HG02798 (cell line): ENCODE data around the gene HCRTR1.

ENCODE experiments used
- ATAC-seq: cut with Tn5 transposase; IDR thresholded peaks from one replicate; pipeline ENCODE4 v1.9.1; 2021; ENCODE audit warnings: mild to moderate bottlenecking; ENCODE audit not compliant: unreplicated experiment, poor library complexity

The HCRTR1 gene

DNA sequence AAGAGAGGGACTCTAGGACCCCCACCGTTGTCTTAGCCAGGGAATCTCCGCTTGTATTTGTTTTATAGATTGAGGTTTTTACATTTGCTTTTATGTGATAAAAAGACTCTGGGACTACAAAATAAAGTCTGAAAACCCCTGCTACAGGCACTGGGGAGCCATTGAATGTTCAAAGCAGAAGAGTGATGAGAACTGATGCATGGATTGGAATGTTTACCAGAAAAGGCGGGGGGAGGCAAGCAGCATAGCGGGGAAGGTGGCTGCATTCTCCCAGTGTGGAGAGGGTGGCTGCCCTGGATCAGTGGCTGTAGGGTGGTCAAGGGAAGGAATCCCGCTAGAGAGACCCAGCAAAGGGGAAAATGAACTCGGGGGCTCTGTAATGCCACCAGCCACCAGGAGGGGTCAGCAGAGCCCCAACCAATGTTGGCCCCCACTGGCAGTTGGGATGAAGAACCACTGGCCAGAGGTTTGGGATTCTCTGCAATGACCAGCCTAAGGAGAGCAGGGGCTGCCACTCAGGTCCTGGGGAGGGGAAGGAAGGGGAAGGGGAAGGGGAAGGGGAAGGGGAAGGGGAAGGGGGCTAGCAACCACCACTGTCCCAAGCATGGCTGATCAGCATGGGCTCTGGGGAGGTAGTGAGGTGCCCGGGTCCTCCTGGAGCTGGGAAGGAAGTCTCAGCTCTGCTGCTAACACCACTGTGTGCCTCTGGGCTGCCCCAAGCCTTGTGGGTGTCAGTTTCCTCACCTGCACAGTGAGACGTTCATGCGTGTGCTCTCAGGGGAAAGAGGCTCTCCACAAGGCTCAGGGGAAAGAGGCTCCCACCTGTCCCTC lies 46.3 kb downstream of the HCRTR1 start:
- no peak for ATAC-seq

GRCh38 chr1:31664528-31664927 lies 47.0 kb downstream of the HCRTR1 start:
- ATAC-seq, result no peak

DNA sequence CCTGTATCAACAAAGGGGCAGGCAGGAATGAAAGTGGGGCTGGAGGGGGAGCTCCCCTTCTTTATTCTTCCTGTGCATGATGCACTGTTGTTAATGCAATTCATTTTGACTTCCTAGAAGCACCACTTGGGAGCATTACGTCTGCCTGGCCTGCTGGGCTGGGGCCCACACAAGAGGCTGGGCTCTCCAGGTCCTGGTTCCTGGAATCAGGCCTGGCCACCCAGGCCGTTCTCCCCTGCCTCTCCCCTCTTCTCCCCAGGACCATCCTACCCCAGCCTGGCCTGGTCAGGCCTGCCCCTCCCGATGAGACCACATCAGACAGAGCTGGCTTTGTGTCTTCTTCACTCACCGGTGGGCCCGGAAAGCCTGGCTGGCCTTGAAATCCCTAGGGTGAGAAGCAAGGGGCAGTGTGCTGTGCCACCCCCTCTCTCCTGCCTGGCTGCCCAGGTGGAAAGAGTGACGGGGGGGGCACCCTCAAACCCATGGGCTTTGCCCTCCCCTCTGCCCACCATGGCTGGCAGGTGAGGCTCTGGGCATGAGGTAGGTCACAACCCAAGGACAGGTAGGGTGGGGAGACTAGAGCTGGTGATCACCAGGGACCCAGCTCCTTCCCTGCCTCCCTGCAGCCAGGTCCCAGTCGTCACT lies 47.9 kb downstream of the HCRTR1 start:
- no peak for ATAC-seq

DNA sequence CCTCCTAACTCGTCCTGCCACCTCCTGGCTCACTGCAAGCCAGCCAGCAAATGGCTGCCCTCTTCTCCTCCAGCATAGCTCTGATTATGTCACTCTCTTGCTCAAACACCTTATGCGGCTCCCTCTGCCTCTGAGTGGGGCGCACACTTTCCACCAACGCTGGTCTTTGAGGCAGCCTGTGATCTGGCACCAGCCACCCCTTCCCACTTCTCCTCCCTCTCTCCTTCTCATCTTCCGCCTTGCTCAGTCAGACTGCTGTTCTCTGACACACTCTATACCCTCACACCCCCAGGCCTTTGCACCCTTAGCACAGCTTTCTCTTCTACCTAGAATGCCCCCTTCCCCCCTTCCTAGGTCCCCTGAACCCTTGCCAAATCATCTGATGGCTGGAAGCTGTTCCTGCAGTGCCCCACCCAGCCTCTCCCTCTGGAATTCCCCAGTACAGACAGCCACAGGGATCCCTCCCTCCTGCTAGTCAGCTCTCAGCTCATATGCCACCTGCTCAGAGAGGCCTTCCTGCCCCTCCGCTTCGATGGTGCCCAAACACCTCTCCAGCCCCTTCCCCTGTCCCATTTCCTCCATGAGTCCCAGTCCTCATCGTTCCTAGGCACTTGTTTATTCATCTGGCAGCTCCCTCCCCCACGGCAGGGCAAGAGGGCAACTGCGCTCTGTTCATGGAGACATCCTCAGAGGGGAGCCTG lies 48.9 kb downstream of the HCRTR1 start:
- no peak for ATAC-seq

DNA sequence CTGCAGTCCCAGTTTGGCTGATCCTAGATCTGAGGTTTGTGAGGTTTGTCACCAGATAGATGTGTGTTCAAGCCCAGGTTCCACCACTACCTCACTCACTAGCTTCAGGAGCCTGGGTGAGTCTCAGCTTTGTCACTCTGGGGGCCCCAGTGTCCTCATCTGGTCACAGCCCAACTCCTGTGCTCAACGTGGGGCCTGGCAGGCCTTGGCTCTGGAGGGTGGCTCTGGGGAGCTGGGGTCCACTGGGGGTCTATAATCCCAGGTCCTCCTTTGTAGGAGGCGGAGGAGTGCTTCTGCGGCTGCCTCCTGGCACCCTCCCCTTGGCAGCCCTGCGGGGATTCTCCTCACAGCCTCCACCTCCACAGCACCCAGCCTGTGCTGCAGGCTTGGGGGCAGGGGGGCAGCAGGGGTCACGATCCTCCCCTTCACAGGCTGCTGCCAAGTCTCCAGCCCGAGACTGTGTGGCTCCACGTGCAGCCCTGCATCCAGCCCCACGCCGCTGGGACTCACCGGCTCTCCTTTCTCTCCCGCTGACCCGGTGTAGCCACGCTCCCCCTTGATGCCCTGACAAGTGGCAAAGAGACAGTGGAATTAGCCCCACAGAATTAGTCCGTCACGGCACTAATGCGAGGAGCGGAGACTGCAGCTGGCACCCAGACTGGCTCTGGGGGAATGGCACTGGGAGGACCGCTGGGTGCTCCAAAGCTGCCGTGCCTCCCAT lies 49.7 kb downstream of the HCRTR1 start:
- ATAC-seq, result no peak

DNA sequence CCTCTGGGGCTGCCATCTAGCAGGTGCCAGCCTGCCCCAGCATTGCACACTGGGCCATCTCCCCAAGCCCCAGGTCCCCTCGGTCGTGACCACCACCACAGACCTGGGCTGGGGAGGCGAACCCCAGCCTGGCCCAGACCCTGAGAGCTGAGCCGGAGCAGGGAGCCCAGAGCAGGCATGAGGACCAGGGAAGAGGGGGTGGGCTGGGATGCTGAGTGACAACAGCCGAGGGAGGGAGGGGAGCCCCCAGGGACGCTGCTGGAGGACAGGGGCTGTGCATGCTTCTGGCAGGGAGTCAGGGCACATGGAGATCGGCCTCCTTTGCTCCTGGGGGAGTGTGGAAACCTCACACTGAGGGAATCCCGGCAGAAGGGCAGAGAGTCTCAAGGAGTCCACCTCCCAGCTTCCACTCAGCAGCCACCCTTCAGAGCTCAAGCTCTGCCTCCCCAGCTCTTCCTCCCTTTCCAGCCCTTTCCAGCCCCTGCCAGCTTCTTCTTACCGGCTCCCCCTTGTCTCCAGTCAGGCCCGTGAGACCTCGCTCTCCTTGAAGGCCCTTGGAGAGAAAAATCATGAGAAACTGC lies 50.9 kb downstream of the HCRTR1 start:
- ATAC-seq, result no peak

GRCh38 chr1:31669433-31669785 lies 51.9 kb downstream of the HCRTR1 start:
- ATAC-seq, result no peak

- no peak for ATAC-seq
Measured at GRCh38 chr1:31669786-31670592, 52.5 kb downstream of the HCRTR1 start.

DNA sequence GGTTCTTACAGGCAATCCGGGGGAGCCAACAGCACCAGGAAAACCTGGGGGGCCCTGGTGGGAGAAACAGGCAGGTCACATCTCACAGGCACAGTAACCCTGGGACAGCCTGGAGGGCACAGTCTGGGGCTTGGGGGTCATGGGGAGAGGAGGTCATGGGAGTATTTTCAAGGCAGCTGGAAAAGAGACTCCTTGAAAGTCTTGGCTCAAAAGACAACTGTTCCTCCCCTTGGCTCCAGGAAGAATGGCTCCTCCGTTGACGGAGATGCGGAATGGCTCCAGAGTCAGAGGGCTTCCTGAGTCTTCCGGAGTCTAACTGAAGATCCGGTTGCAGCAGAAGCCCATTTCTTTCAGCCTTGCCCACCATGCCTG lies 53.1 kb downstream of the HCRTR1 start:
- no peak for ATAC-seq

DNA sequence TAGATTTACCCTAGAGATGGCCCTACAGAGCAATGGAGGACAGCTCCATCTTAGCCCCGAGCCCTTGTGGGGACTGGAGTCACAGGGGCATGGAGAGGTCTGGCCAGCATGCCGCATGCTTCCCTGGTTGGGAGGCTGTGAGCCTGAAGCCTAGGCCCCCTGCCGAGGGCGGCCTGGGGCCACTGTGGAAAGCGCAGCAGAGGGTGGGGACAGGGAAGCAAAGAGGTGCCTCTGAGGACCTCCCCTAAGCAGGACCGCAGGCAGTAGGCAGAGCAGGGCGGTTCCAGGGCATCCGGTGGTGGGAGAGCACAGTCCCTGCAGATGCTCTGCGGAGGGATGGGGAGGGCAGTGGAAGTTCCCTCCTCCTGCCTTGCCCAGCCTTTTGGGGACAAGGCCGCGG lies 53.7 kb downstream of the HCRTR1 start:
- ATAC-seq, result no peak

GRCh38 chr1:31671561-31672201 lies 54.2 kb downstream of the HCRTR1 start:
- ATAC-seq, result no peak

GRCh38 chr1:31672986-31673385 lies 55.5 kb downstream of the HCRTR1 start:
- ATAC-seq, result no peak

- ATAC-seq, result no peak
Measured at GRCh38 chr1:31673433-31673832, 55.9 kb downstream of the HCRTR1 start.

DNA sequence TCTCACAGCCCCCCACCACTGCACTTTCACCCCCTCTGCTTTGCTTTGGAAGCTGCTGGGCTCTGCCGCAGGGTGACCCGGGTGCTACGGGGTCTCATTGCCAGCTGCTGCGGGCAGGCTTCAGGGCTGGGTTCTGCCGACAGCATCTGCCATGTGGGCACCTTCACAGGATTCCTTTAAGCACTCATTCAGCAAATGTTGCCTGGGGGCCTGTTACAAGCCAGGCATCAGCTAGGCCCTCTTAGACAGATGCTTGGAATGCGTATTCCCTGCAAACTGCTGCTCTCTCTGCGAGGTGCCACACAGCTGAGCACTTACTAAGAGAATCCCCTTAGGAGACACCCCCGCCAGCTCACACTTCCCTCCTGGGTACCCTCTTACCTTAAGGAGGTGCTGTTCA lies 57.1 kb downstream of the HCRTR1 start:
- no peak for ATAC-seq

DNA sequence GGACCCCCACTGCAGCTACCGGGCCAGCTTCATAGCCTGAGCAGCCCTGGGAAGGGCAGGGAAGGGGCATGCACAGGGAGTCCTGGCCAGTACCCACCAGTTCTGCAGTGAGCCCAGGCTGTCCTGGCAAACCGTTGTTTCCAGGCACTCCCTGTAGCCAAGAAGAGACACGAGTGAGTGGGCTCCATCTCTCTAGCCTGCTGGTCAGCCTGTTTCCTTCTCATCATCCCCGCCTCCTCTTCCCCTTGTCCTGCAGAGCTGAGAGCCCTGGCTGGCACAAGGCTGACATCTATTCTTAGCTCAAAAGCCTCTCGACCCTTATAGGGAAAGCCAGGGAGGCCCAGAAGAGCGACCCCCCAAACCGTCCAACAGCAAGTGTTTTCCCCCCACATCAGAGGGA lies 57.7 kb downstream of the HCRTR1 start:
- ATAC-seq, result no peak

DNA sequence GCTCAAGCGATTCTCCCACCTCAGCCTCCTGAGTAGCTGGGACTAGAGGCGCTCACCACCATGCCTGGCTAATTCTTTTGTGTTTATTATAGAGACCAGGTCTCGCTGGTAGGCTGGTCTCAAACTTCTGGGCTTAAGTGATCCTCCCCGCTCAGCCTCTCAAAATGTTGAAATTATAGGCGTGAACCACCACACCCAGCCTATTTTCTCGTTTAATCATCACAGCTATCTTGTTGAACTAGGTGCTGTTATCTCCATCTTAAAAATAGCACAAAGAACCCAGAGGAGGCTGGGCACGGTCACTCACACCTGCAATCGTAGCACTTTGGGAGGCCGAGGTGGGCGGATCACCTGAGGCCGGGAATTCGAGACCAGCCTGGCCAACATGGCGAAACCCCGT lies 58.3 kb downstream of the HCRTR1 start:
- ATAC-seq, result no peak
